Vagina (tissue), 2 donors: ENCODE data around the gene CUL4A.

Source experiments
- CTCF ChIP-seq, 3 experiments: fragments of 450-650 bp in 2 of 3; fragments of 200-600 bp in 1 of 3; sonication (generic) in 1 of 3; IDR thresholded peaks; one replicate each; pipeline ENCODE4 v1.5.1; 2017 to 2019; ENCODE audit warnings: antibody characterized with exemption in 3 of 3, mild to moderate bottlenecking in 2 of 3, moderate library complexity in 2 of 3
- POLR2A ChIP-seq, 2 donors: fragments of 450-650 bp; IDR thresholded peaks; one replicate each; pipeline ENCODE4 v1.6.1; 2017; ENCODE audit warnings: antibody characterized with exemption in 2 of 2, mild to moderate bottlenecking in 2 of 2, moderate library complexity in 2 of 2

GRCh38 chr13:113280126-113280525, 70.7 kb downstream of the CUL4A start:
- TF ChIP-seq CTCF (IDR thresholded peaks at IDR 0.05) (no peak), POLR2A (IDR thresholded peaks at IDR 0.05) (no peak)
